Fibroblast of the conjunctiva (primary cell): Measurements from ENCODE around the gene GSTA3.
"Not testable (repeated sequence)": the region's sequence is repeated elsewhere in the genome, so short reads cannot be mapped to it uniquely, and the experiment has no call there.

Source experiments
- DNase-seq: peaks from one replicate; pipeline ENCODE4 v3.0.0-alpha.2; 2010; ENCODE audit warnings: low read depth

GSTA3 gene

DNA sequence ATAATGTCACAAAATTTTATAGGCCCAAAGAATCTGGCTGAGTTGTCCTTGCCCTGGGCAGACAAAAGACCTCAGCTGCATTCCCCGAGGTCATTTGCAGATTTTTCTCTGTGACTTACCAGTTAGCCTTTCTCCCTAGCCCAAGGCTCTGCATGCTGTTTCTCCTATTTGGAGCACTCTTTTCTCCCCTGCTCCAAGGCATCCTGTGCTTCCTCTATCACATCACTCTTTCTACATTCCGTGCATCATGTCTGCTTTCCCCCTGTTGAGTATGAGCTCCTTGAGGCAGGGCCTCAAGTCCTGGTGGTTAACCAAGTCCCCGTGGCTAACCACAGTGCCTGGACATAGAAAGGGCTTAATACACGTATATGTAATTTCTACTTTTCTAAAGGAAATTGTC, 593 bp upstream of the GSTA3 start:
- no peak for DNase-seq

DNA sequence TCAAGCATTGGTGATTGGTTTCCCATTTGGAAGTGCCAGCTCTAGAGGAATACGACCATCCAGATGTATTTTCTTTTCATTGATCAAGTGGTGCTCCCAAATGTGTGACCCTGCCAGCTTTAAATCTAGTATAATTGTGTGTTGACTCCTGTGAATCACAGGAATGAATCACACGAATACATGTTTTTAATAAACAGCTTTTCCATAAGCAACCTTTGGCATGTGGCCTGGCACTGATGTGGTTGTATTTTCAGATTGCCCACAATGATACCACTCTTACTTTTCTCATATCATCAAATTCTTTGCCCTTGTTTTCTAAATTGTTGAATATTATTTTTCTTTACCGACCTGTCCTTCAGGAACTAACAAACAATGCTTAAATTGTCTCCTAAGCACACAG, 367 bp downstream of the GSTA3 start:
- no peak for DNase-seq

GRCh38 chr6:52908526-52908925, 972 bp downstream of the GSTA3 start:
- DNase-seq = no peak

GRCh38 chr6:52904562-52905279, 4.8 kb downstream of the GSTA3 start:
- no peak for DNase-seq

- DNase-seq = no peak
Measured at GRCh38 chr6:52900536-52900935, 9.0 kb downstream of the GSTA3 start.

DNA sequence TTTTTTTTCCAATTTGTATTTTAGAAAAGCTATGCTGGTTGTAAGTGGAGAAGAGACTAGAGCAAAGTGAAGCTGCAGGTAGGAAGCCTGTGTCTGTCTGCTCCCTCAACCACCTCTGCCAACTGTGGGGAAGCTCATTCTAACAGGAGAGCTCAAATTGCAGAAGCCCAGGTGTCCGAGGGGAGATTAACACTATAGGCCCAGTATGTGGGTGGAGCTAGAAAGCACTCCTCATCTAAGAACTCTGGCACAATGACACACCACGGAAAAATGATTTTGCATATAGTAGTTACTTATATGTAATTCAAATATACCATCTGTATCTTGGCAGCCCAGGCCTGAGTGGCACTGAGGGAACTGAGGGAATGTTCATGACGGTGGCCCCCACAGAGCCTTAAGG, 13.7 kb downstream of the GSTA3 start:
- DNase-seq = not testable (repeated sequence)

GRCh38 chr6:52894285-52894684, 15.2 kb downstream of the GSTA3 start:
- DNase-seq = no peak

DNA sequence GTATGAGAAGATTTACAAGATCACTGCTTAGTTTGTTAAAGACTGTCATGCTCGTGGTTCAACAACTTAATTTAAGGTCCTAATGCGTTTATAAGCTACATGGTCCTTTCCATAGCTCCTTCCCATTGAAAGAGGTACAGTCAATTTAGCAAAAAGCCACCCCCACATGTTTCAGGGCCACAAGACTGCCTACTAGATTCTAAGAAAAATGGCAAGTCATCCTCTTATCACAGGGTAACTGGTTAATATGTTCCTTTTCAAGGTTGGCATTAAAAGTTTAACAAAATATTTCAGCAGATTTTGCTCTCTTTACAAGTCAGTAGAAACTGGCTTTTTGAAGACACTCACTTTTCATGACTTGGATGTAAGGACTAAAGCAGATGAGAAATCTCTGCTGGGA, 15.7 kb downstream of the GSTA3 start:
- DNase-seq = no peak

DNA sequence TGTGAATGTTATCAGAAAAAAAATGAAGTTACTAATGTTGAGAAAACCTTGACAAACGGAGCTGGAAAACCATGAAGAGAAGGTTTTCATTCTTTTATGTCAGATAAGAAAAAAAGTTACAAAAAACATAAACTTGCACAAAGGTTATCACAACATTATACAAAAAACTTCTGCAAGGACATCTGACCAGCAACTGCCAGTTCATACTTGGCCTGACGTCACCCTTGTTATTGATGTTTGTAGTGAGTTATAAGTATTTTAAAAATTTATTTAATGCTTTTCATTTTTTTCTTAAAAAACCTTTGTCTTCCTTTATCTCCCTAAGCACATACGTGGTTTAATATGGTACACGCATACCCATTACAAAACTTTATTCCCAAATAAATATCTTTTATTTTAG, 16.3 kb downstream of the GSTA3 start:
- DNase-seq = no peak

GRCh38 chr6:52890018-52890417, 19.5 kb downstream of the GSTA3 start:
- DNase-seq = no peak

DNA sequence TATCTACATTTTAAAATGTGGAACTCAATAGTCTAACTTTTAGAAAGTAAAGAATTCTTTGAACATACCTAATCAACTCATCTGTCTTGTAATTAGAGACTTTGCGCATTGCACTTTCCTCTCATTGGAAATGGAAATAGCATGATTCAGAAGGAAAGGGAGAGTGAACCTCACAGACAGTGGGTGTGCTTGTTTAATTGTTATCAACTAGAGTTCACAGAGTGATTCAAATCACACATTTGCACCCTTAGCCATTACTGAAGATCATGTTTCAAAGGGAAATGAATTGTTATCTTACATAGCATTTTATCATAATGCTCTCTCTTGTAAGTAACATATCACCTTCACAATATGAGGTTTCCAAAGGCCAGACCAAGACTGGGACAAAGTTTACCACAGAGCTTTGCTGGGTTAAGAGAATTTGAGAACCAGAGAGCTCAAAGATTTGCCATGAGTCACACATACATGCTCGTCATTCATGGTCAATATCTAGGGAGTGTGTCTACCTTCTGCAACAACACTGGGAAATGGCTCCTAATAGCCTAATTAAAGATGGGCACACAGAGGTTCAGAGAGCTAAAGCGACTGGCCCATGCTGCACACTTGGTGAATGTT, 21.5 kb downstream of the GSTA3 start:
- DNase-seq = no peak

DNA sequence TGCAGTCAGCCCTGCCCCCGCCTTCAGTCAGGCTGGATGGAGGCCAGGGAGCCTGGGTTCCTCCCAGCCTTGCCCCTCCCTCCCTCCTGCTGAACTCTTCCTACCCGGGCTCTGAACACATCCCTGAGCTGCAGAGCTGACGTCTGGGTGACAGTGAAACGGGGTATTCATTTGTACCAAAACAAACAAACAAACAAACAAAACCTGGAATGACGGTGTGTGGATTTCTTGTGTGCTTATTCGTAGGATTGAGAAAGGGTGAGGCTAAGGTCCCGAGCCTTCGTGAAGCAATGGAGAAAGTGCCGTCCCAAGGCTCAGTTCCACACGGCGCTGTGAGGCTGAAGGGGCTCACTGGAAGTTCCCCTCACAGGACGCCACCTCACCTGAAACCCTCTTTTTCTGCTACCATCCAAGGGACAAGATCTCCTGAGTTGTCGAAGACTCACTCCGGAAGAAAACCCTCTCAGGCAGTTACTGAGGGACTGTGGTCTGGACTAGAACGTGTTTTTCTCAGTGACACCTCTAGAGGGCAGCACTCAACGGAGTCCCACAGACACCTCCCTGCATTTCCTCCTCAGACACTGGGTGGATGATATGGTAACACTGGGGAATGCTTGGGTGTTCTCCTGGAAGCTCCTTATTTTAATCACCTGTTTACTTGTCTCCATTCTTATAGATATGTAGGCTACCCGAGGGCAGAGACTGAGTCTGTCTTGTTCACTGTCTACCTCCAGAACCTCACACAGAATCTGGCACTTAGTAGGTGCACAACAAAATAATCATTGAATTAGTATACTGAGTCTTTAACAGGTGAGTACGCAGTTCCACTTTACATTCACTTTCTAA, 27.3 kb downstream of the GSTA3 start:
- DNase-seq = peak; percentile 49

DNA sequence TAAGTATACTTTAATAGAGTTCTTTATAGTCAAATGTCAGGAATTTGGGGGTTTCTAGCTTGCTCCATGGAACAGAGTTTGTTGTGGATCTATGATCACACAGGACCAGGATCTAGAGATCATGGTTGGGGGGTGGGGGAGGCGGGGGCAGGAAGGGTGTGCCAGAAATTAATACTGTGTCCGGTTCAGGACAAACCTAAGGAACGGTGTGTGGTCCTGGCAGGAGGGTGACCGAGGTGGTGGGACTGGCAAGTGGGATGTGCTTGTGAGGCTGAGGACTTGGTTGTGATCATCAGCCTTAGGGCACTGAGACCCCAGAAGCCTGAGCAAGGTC, 27.9 kb downstream of the GSTA3 start:
- DNase-seq = no peak

DNA sequence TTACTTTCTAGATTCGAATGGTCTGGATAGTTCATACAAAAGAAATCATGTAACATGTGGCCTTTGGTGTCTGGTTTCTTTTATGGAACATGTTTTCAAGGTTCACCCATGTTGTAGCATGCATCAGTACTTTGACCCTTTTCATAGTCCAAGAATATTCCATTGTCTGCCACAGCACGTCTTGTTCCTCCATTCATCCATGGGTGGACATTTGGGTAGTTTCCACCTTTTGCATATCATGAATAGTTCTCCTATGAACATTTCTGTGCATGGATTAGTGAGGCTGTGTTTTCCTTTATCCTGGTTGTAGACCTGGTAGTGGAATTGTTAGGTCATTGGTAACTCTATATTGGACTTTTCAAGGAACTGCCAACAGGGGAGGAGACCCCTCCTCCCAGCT, 31.7 kb downstream of the GSTA3 start:
- no peak for DNase-seq

GRCh38 chr6:52877168-52877567, 32.3 kb downstream of the GSTA3 start:
- DNase-seq = no peak

- no peak for DNase-seq
Measured at GRCh38 chr6:52876056-52876787, 33.3 kb downstream of the GSTA3 start.

GRCh38 chr6:52872031-52872430, 37.5 kb downstream of the GSTA3 start:
- DNase-seq = no peak

DNA sequence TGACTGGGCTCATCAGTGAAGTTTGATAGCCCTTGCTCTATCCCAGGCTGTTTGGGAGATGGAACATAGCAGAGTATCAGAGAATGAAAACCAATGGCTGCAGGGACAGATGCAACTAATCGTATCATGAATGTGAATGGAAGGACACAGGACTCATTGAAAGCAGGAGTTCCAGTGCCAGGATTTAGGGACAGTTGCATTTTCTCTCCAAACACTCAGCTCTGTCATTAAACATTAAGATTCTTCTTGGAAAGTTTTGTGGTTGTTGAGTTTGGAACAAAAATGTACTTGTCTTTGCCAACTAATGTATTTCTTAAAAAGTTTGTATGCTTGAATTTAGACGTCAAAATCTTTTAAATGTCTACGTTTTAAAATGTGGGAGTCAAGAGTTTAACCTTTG, 37.9 kb downstream of the GSTA3 start:
- no peak for DNase-seq

DNA sequence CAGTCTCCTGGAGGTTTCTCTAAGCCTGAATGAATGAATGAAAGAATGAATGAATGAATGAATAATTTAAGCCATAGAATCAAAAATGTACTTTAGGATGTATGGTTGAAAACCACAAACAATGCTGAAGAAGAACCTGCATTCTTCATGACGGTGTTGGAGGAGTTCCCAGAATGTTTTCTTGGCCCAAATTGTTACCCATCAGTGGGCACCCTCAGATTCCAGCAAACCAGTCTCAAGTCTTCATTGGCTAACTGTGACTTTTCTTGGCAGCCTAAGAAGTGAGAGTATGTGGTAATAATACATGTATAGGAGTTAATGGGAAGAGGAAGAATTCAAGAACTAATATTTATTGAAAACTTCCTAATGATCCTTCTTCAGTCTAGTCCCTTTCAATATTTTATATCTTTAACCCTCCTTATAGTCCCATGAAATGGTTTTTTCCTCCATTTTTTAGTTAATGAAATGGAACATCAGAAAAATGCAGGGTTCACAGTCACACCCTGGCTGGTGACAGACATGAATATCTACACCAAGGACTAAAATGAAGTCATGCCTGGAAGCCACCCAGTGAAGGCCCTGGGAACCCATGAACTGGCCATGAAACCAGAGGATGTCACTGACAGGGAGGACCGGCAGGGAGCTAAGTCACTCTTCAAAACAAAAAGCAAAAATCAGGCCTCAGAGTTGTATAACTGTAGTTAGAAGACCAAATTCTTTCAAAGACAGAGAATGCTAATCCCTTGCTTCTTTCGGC, 39.0 kb downstream of the GSTA3 start:
- not testable (repeated sequence) for DNase-seq

DNA sequence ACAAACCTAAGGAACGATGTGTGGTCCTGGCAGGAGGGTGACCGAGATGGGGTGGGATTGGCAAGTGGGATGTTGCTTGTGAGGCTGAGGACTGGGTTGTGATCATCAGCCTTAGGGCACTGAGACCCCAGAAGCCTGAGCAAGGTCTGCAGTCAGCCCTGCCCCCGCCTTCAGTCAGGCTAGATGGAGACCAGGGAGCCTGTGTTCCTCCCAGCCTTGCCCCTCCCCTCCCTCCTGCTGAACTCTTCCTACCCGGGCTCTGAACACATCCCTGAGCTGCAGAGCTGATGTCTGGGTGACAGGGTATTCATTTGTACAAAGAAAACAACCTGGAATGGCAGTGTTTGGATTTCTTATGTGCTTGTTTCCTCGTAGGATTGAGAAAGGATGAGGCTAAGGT, 40.6 kb downstream of the GSTA3 start:
- not testable (repeated sequence) for DNase-seq

GRCh38 chr6:52868240-52868639, 41.3 kb downstream of the GSTA3 start:
- no peak for DNase-seq

DNA sequence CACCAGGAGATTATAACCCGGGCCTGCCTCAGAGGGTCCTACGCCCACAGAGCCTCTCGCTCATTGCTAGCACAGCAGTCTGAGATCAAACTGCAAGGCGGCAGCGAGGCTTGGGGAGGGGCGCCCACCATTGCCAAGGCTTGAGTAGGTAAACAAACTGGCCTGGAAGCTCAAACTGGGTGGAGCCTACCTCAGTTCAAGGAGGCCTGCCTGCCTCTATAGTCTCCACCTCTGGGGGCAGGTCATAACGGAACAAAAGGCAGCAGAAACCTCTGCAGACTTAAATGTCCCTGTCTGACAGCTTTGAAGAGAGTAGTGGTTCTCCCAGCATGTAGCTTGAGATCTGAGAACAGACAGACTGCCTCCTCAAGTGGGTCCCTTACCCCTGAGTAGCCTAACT, 48.3 kb downstream of the GSTA3 start:
- not testable (repeated sequence) for DNase-seq
